Measurements from ENCODE around the gene ORC2.

ORC2 gene

GRCh38 chr2:200860092-200860795 lies 103.2 kb downstream of the ORC2 start:
- no peak for DNase-seq (ENCODE audit: low spot score)

All from COLO829 (cell line).